ENCODE results near the gene PVALB. TPM values are rescaled to one million over a fixed set of nuclear protein-coding genes. Genes with fewer than 3 reads are reported as not detected.

PVALB gene
- total RNA-seq, 2 donors from 2014 or later: not detected

DNA sequence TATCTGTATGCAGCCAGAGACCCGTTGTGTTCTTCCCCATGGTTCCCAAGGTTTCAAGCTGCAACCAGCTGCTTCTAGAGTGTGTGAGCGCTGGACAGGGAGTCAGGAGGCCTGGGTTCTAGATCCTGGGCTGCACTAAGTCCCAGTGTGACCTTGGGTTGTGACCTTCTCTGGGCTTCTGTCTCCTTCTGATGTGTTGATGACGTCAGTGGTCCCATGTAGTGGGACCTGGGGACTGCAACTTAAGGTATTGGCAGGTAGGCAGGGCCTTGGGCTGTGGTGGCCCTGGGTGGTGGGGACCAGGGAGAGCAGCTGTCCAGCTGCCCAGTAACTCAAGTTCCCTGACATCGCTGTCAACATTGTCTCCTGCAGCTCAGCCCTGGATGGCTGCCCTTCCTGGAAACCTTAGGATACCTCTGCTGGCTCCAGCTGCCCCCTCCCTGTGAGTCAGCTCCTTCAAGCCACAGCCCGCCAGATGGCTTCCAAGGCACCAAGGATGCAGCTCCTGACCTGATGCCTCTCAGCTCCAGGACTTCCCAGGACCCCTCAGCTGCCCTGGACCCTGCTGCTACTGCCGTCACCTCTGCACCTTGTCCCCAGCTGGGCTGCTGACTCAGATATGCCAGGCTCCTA lies 1.3 kb upstream of the PVALB start:
- H3K4me1 Mint-ChIP-seq (ENCODE audit: low read depth): peaks cover 7% of the 10 kb centered on the region
- H3K27ac Mint-ChIP-seq: no peak overlapping the region
- ATAC-seq (replicated peaks in 1 of 2) (no peak), DNase-seq (no peak)
- no peaks in the 10 kb centered on the region for H3K9me3 Mint-ChIP-seq
- H3K27me3 Mint-ChIP-seq (ENCODE audit: low read depth): peaks cover 71% of the 10 kb centered on the region
- H3K36me3 Mint-ChIP-seq (ENCODE audit: insufficient read depth in 2 of 2): no peaks in the 10 kb centered on the region
- H3K4me3 Mint-ChIP-seq: no peak overlapping the region

DNA sequence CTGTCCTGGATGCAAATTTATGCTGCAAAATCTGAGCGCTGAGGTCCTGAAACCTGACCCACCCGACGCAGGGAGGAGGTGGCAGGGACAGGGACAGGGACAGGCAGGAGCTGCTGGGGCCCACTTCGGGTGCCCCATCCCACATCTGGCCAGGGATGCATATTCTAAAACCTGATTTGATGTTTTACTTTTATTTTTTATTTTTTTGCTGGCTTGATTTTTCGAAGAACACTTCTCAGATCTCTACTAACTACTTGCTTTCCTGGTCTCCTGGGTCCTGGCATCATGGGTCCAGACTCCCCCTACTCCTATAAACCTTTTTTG lies 652 bp upstream of the PVALB start:
- H3K9me3 Mint-ChIP-seq: no peaks in the 10 kb centered on the region
- no peaks in the 10 kb centered on the region for H3K36me3 Mint-ChIP-seq (ENCODE audit: insufficient read depth in 2 of 2)
- peaks cover 71% of the 10 kb centered on the region for H3K27me3 Mint-ChIP-seq (ENCODE audit: low read depth)
- peaks cover 7% of the 10 kb centered on the region for H3K4me1 Mint-ChIP-seq (ENCODE audit: low read depth)
- no peak overlapping the region for H3K27ac Mint-ChIP-seq
- H3K4me3 Mint-ChIP-seq: peak overlapping the region; percentile 19 to 58
- no peak for ATAC-seq (replicated peaks in 1 of 2)
- DNase-seq: no peak

DNA sequence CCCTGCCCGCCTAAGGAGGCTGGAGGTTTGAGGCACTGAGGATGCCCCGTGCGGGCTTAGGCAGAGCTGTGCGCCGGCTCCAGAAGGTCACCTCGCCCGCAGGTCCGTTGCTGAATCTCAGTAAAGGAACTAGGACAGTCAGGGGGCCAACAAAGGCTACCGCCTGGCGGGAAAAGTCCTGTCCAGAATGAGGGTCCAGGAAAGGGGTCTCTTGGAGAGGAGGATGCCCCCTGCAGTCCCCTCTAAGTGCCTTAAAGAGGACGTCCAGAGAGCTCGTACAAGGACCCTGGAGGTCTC lies 548 bp downstream of the PVALB start:
- peaks cover 71% of the 10 kb centered on the region for H3K27me3 Mint-ChIP-seq (ENCODE audit: low read depth)
- H3K36me3 Mint-ChIP-seq (ENCODE audit: insufficient read depth in 2 of 2): no peaks in the 10 kb centered on the region
- no peak for ATAC-seq (replicated peaks in 1 of 2)

DNA sequence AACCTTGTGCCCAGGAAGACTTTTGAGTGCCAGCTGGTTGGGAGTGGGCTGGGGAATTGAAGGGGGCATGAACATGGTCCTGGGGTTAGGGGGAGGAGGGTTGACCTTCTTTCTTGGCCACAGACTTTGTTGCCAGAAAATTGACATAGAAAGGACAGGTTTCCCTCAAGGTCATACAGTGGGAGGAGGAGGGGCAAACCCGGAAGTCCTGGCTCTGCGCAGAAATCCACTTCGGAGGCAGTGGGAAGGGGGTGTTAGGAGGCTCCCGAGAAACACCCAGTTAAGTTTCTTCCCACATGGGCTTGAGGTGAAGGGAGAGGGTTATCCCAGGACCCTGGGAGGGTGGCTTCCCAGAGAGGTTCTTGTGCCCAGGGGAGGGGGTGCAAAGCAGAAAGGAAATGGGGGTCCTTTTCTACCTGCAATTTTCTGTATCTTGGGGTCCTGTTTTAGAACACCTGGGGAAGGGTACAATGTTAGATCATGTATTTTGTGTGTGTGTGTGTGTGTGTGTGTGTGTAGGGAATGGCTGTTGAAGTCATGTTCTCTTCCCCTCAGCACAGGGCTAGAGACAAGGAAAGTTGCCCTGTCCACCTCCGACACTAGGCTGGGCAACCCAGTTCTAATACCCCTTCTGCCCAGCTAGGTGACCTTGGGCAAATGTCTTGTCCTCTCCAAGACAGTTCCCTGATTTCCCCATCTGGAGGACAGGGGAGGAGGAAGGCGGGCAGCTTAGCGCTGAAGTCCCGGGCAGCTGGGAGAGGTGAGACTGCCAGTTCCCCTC lies 1.1 kb downstream of the PVALB start:
- Mint-ChIP-seq H3K4me1 (ENCODE audit: low read depth) (peaks cover 7% of the 10 kb centered on the region), H3K27ac (no peak overlapping the region), H3K9me3 (no peaks in the 10 kb centered on the region), H3K36me3 (ENCODE audit: insufficient read depth in 2 of 2) (no peaks in the 10 kb centered on the region), H3K4me3 (peak overlapping the region in 1 of 2 donors; percentile 11), H3K27me3 (ENCODE audit: low read depth) (peaks cover 66% of the 10 kb centered on the region)
- DNase-seq: no peak
- ATAC-seq (replicated peaks in 1 of 2): no peak

More for the DNA sequence above, 548 bp downstream of the PVALB start:
- no peak overlapping the region for H3K27ac Mint-ChIP-seq
- H3K9me3 Mint-ChIP-seq: no peaks in the 10 kb centered on the region
- peak overlapping the region in 1 of 2 donors; percentile 64 for H3K4me3 Mint-ChIP-seq
- H3K4me1 Mint-ChIP-seq (ENCODE audit: low read depth): peaks cover 7% of the 10 kb centered on the region
- no peak for DNase-seq

DNA sequence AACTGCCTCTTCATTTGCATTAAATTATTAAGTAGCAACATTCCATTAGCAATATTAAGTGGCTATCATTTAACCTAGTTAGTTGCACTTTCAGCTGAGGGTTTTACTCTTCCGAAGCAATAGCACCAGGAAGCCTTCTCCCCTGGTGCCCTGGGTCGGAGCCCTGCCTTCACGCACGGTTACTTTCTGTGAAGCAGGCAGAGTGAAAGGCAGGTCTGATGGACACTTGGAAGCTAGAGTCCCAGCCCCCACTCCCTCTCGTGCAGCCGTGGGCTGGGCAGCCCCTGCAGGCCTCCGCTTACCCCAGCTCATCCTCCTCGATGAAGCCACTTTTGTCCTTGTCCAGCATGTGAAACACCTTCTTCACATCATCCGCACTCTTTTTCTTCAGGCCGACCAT lies 2.0 kb downstream of the PVALB start:
- Mint-ChIP-seq H3K4me3 (no peak overlapping the region), H3K27ac (no peak overlapping the region), H3K27me3 (ENCODE audit: low read depth) (peaks cover 57% of the 10 kb centered on the region), H3K9me3 (no peaks in the 10 kb centered on the region), H3K36me3 (ENCODE audit: insufficient read depth in 2 of 2) (no peaks in the 10 kb centered on the region), H3K4me1 (ENCODE audit: low read depth) (peaks cover 7% of the 10 kb centered on the region)
- ATAC-seq (replicated peaks in 1 of 2) (no peak), DNase-seq (no peak)

DNA sequence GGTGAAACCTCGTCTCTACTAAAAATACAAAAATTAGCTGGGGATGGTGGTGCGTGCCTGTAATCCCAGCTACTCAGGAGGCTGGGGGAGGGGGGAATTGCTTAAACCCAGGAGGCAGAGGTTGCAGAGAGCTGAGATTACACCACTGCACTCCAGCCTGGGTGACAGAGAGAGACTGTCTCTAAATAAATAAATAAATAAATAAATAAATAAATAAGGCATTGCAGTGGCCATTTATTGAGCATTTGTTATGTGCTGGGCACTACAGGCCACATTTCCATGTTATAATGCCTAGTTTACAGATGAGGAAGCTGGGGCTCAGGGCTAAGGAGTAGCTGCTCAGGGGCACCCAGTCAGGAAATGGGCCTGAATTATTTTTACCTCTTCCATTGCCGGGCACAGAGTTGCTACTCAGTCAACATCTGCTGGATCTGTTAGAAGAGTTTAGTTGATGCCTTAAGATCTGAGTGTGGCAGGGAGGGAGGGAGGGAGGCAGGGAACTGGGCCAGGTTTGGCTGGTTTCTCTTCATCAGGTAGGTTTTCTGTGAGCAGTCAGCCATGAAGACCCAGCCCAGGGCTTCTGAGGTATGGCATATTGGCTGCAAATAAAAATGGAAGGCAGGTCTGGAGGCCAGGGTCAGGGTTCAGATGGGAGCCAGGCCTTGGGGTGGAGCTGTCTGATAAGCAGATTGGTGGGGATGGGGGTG lies 5.6 kb downstream of the PVALB start:
- peaks cover 14% of the 10 kb centered on the region for H3K4me1 Mint-ChIP-seq (ENCODE audit: low read depth)
- DNase-seq: no peak

DNA sequence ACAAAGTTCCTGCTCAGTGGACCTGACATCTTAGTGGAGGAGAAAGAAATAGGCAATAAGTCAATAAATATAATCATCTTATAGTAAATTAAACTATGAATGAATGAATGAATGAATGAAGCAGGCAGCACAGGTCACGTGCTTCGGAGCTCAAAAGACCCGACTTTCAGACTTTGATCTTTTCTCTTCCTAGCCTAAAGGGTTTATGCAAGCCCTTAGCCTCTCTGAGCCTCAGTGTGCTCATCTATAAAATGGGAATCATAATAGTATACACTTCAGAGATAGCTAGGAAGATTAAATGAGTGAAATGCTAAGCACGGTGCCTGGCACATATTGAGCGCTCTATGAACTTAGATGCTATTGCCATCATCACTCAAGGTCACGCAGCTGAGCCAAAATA lies 7.5 kb downstream of the PVALB start:
- no peak for DNase-seq
- Mint-ChIP-seq H3K4me3 (no peak overlapping the region), H3K27me3 (ENCODE audit: low read depth) (peaks cover 7% of the 10 kb centered on the region), H3K36me3 (ENCODE audit: insufficient read depth in 2 of 2) (no peaks in the 10 kb centered on the region), H3K4me1 (ENCODE audit: low read depth) (peaks cover 14% of the 10 kb centered on the region), H3K27ac (no peak overlapping the region), H3K9me3 (no peaks in the 10 kb centered on the region)
- ATAC-seq (replicated peaks in 1 of 2): no peak

More for the DNA sequence above, 5.6 kb downstream of the PVALB start:
- no peaks in the 10 kb centered on the region for H3K36me3 Mint-ChIP-seq (ENCODE audit: insufficient read depth in 2 of 2)
- ATAC-seq (replicated peaks in 1 of 2): no peak
- H3K27ac Mint-ChIP-seq: no peak overlapping the region
- peaks cover 26% of the 10 kb centered on the region for H3K27me3 Mint-ChIP-seq (ENCODE audit: low read depth)
- no peaks in the 10 kb centered on the region for H3K9me3 Mint-ChIP-seq
- H3K4me3 Mint-ChIP-seq: no peak overlapping the region

DNA sequence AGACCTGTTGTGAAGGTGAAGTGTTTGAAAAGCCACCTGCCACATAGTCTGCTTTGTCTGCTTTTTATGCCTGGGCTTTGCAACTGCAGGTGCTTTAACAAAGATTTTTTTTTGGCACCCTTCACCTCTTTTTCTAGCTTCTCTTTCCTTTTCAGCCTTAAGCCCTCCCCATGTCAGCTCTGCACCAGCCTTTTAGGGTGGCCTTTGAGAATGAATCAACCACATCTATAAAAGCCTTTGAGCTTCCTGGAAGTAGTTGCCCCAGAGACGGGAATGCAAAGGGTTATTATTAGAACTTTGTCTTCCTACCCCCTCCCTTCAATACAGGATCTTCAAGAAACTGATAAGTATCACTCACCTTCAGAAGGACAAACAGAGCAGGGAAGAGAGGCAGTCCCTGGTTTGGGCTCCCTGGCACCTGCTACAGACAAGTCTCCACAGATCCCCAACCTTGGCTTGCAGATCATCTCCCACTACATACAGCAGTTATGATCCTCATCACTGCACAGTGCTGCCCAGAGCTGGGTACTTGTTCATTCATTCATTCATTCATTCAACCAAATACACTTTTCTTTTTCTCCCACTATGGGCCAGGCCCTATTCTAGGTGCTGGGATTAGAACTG lies 8.0 kb downstream of the PVALB start:
- Mint-ChIP-seq H3K36me3 (ENCODE audit: insufficient read depth in 2 of 2) (no peaks in the 10 kb centered on the region), H3K27me3 (ENCODE audit: low read depth) (peaks cover 2% of the 10 kb centered on the region), H3K4me1 (ENCODE audit: low read depth) (peaks cover 14% of the 10 kb centered on the region), H3K27ac (no peak overlapping the region), H3K9me3 (no peaks in the 10 kb centered on the region), H3K4me3 (no peak overlapping the region)
- ATAC-seq (replicated peaks in 1 of 2) (no peak), DNase-seq (no peak)

DNA sequence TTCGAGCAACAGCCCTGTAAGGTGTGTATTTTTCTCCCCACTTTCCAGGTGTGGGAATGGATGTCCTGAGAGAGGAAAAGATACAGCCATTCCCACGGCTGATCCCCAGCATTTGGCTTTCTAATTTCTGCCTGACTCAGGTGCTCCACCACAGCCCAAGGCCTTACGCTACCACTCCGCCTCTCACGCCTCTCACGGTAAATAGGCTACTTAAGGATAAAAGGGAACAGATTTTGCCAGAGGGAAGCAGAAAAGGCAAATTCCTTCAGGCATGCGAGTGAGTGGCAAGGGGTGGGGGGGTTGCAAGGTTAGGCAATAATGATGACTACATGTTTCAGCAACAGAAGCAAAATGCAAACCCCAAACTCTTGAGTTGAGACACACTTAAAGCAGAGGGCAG lies 9.2 kb downstream of the PVALB start:
- DNase-seq (no peak), ATAC-seq (replicated peaks in 1 of 2) (no peak)
- no peaks in the 10 kb centered on the region for H3K9me3 Mint-ChIP-seq
- H3K27me3 Mint-ChIP-seq (ENCODE audit: low read depth): no peaks in the 10 kb centered on the region
- no peaks in the 10 kb centered on the region for H3K36me3 Mint-ChIP-seq (ENCODE audit: insufficient read depth in 2 of 2)
- no peak overlapping the region for H3K4me3 Mint-ChIP-seq
- H3K4me1 Mint-ChIP-seq (ENCODE audit: low read depth): peaks cover 14% of the 10 kb centered on the region
- H3K27ac Mint-ChIP-seq: no peak overlapping the region

DNA sequence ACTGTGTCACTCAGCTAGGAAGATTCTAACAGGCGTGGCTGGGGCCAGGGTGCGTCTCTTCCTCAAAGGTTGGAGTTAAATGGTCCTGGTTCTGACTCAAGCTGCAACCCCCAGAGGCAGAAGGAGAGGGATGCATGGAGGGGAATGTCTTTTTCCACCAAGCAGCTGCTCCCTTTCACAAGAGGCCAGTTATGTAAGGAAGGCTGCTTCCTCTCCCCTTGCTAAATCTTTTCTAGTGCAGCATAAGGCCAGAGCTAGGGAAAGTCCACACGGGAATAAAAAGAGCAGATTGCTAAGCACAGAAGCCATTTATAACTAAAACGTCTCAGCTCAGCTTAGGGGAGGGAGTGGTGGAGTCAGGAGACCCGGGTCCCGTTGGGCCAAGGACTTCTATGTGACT lies 10.0 kb downstream of the PVALB start:
- DNase-seq: no peak
- Mint-ChIP-seq H3K4me1 (ENCODE audit: low read depth) (peaks cover 14% of the 10 kb centered on the region), H3K4me3 (no peak overlapping the region), H3K27ac (no peak overlapping the region), H3K9me3 (no peaks in the 10 kb centered on the region), H3K36me3 (ENCODE audit: insufficient read depth in 2 of 2) (no peaks in the 10 kb centered on the region), H3K27me3 (ENCODE audit: low read depth) (no peaks in the 10 kb centered on the region)
- ATAC-seq (replicated peaks in 1 of 2): no peak

DNA sequence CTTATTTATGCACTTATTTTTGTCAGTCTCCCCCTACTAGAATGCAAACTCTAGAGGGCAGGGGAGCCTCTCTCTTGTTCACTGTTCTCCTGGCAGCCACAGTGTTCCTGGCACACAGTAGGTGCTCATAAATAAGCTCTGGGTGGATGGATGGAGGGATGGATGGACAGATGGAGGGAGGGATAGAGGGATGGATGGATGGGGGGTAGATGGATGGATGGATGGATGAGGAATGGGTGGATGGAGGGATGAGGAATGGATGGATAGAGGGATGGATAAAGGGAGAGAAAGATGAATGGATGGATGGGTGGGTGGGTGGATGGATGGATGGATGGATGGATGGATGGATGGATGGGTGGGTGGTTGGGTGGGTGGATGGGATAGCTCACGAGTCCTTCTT lies 13.5 kb downstream of the PVALB start:
- ATAC-seq (replicated peaks in 1 of 2) (no peak), DNase-seq (no peak)
- Mint-ChIP-seq H3K27ac (no peak overlapping the region), H3K36me3 (ENCODE audit: insufficient read depth in 2 of 2) (no peaks in the 10 kb centered on the region), H3K4me1 (ENCODE audit: low read depth) (peaks cover 6% of the 10 kb centered on the region), H3K27me3 (ENCODE audit: low read depth) (no peaks in the 10 kb centered on the region), H3K9me3 (no peaks in the 10 kb centered on the region), H3K4me3 (no peak overlapping the region)

DNA sequence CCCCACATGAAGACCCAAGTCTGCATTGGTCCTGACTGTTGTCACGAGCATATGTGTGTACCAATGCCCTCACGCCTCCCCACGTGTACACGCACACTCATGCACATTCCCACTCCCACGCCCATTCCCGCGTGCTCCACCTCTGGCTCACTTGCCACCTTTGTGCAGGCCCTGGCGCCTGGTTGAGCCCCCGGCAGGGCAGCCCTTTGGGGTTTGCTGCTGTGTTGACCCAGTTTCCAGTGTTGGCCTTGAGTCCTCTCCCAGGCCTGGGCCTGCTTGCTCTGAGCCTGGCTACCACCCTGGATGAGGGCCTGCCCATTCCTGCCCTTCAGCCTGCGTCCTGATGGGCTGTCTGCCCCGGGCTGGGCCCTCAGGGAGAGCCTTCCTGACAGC lies 18.2 kb downstream of the PVALB start:
- Mint-ChIP-seq H3K27me3 (ENCODE audit: low read depth) (no peaks in the 10 kb centered on the region), H3K4me3 (no peak overlapping the region), H3K9me3 (no peaks in the 10 kb centered on the region), H3K36me3 (ENCODE audit: insufficient read depth in 2 of 2) (no peaks in the 10 kb centered on the region), H3K27ac (no peak overlapping the region), H3K4me1 (ENCODE audit: low read depth) (no peaks in the 10 kb centered on the region)
- ATAC-seq (replicated peaks in 1 of 2) (no peak), DNase-seq (no peak)

DNA sequence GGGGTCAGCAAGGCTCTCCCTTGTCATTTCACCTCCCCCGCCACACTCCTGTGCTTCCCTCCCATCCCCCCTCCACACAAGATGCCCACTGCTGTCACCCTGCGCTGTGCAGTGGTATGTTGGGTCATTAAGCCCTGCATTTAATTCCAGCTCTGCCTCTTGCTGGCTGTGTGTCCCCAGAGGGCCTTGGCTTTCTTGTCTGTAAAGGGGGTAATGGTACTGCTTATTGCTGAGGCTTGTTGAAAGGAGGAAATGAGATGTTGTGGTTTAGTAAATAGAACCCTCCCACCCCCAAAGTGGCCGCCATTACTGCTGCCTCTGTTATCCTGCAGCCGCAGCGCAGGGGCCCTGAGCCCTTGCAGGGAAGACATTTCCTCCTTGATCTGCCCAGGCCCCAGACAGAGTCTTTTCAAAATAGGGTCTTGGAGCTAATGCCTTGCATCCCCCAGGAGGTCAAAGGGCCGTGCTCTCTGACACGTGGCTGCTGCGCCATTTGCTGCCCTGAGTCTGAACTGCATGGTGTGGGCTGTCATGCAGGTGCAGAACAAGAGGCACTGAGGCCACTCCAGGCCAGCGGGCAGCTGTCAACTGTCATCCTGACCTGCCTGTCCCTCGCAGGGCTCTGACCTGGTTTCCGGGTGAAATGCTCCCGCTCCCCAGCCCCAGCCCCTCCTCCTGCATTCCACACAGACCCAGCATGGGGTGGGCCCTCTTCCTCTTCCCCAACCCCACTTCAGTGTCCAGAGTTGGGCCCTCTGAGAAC lies 18.7 kb downstream of the PVALB start:
- H3K4me1 Mint-ChIP-seq (ENCODE audit: low read depth): no peaks in the 10 kb centered on the region
- H3K9me3 Mint-ChIP-seq: no peaks in the 10 kb centered on the region
- no peaks in the 10 kb centered on the region for H3K27me3 Mint-ChIP-seq (ENCODE audit: low read depth)
- no peak for ATAC-seq (replicated peaks in 1 of 2)
- no peak for DNase-seq
- H3K4me3 Mint-ChIP-seq: no peak overlapping the region
- H3K27ac Mint-ChIP-seq: no peak overlapping the region
- H3K36me3 Mint-ChIP-seq (ENCODE audit: insufficient read depth in 2 of 2): no peaks in the 10 kb centered on the region

All from activated T-cell treated with anti-CD3 and anti-CD28 coated beads, Interleukin-2, amount 50 U/mL, for 72 hours (primary cell).